ENCODE data around the gene TMEM74B.

TMEM74B gene

DNA sequence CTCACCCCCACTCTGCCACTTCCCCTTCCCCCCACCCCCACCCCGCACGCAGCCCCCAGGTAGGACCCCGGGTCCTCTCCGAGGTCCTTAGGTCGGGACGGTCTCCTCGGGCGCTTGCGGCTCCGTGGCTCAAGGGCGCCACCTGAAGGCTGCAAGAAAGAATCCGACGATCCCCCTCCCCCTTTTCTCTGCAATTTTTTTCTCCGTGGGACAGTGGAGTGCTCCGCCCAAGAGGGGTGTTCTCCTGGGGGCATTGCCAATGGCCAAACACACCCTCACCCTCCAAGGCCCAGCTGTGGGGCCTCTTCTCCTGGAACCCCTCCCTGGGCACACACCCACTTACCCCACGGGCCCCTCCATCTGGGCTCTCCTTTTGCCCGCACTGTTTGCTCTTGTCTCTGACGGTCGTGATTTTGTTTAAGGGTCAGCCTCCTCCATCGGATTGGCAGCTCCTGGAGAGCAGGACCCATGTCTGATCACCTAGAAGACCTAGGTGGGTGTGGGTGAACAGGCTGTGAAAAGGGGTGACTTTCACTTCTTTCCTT lies 1.1 kb upstream of the TMEM74B start:
- Histone ChIP-seq H3K9me3 (ENCODE audit: severe bottlenecking) (no peaks in the 10 kb centered on the region), H3K27ac (no peak overlapping the region), H3K4me3 (ENCODE audit: low read depth, low read length) (peak overlapping the region; percentile 48), H3K27me3 (ENCODE audit: insufficient read depth, low read depth, severe bottlenecking) (peaks cover 13% of the 10 kb centered on the region), H3K36me3 (no peaks in the 10 kb centered on the region)
- DNase-seq, result peak; percentile 73
- TF ChIP-seq, protein P1, sequence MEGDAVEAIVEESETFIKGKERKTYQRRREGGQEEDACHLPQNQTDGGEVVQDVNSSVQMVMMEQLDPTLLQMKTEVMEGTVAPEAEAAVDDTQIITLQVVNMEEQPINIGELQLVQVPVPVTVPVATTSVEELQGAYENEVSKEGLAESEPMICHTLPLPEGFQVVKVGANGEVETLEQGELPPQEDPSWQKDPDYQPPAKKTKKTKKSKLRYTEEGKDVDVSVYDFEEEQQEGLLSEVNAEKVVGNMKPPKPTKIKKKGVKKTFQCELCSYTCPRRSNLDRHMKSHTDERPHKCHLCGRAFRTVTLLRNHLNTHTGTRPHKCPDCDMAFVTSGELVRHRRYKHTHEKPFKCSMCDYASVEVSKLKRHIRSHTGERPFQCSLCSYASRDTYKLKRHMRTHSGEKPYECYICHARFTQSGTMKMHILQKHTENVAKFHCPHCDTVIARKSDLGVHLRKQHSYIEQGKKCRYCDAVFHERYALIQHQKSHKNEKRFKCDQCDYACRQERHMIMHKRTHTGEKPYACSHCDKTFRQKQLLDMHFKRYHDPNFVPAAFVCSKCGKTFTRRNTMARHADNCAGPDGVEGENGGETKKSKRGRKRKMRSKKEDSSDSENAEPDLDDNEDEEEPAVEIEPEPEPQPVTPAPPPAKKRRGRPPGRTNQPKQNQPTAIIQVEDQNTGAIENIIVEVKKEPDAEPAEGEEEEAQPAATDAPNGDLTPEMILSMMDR (IDR thresholded peaks at IDR 0.05; ENCODE audit: low read depth, low read length), result peak; percentile 83

DNA sequence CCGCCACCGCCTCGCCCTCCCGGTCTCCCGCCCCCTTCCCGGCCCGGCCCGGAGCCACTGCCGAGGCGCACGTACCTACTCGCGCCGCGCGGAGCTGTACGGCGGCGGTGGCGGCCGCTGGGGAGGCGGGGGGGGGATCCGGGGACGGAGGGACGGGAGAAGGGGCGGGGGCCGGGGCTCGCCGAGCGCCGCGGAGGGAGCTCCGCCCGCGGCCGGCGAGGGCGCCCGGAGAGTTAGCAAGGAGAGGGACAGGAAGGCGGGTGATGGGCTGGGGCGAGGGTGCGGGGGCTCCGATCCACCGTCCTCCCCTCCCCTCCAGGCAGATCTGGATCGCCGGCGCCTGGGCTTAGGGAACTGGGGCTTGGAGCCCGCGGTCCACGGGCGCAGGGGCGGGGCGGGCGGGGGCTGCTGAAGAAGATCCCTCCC lies 548 bp upstream of the TMEM74B start:
- TF ChIP-seq, protein P1 (IDR thresholded peaks at IDR 0.05; ENCODE audit: low read depth, low read length), result no peak
- peak; percentile 35 for DNase-seq
- Histone ChIP-seq H3K27me3 (ENCODE audit: insufficient read depth, low read depth, severe bottlenecking) (peaks cover 13% of the 10 kb centered on the region), H3K36me3 (no peaks in the 10 kb centered on the region), H3K27ac (no peak overlapping the region), H3K9me3 (ENCODE audit: severe bottlenecking) (no peaks in the 10 kb centered on the region), H3K4me3 (ENCODE audit: low read depth, low read length) (peak overlapping the region; percentile 48)

DNA sequence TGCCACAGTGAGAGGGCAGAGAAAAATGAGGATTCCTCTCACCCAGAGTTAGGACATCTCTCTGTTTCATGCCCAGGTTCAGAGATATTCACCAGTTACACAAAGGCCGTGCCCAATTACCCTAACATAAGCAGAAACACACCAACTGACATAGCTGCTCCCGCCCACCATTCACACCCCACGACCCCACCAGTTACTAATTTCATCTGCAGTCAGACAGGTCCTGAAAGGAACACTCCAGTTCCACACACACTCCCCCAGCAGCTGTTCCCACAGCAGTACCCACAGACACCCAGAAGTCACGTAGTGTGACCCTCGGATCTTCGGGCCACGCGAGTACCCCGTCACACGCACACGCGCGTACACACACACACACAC lies 532 bp downstream of the TMEM74B start:
- H3K9me3 ChIP-seq (ENCODE audit: severe bottlenecking), result no peaks in the 10 kb centered on the region
- peaks cover 13% of the 10 kb centered on the region for H3K27me3 ChIP-seq (ENCODE audit: insufficient read depth, low read depth, severe bottlenecking)
- no peak for DNase-seq
- no peak overlapping the region for H3K27ac ChIP-seq
- H3K36me3 ChIP-seq, result no peaks in the 10 kb centered on the region
- peak overlapping the region; percentile 48 for H3K4me3 ChIP-seq (ENCODE audit: low read depth, low read length)
- TF ChIP-seq, protein P1 (IDR thresholded peaks at IDR 0.05; ENCODE audit: low read depth, low read length), result no peak

DNA sequence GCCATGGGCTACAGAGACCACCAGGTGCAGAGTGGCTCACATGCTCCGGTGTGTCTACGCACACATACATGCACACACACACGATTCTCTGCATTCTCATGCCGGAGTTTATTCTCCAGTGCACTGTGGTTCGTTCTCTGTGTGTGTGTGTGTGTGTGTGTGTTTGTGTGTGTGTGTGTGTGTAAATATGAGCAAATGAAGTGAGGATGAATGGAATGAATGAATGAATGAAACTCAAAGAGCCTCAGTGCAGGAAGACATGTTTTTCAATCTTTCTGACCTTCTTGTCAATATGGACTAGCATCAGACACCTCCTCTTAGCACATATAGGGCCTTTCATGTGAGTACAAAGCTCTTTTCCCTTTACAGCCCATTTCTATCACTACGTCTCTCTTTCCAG lies 1.6 kb downstream of the TMEM74B start:
- Histone ChIP-seq H3K4me3 (ENCODE audit: low read depth, low read length) (no peak overlapping the region), H3K27me3 (ENCODE audit: insufficient read depth, low read depth, severe bottlenecking) (peaks cover 13% of the 10 kb centered on the region), H3K9me3 (ENCODE audit: severe bottlenecking) (no peaks in the 10 kb centered on the region), H3K36me3 (no peaks in the 10 kb centered on the region), H3K27ac (no peak overlapping the region)
- no peak for DNase-seq
- TF ChIP-seq, protein P1 (IDR thresholded peaks at IDR 0.05; ENCODE audit: low read depth, low read length), result no peak

DNA sequence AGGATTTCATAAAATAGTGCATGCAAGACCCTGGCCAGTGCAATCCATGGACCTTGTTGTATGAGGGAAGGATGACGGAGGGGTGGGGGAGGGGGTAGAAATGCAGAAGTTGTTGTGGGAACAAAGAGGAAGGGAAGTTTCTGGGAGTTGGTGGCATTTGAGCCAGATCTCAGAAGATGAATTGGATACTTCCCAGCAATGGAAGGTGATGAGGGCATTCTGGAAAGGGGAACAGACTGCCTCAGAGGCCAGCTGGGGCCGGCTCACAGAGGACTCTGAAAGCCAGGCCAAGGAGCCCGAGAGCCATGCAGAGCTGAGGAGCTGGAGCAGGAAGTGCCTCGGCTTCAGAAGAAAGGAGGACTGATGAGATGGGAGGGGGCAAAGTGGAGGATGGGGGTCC lies 2.7 kb downstream of the TMEM74B start:
- DNase-seq, result no peak
- TF ChIP-seq, protein P1 (IDR thresholded peaks at IDR 0.05; ENCODE audit: low read depth, low read length), result no peak

DNA sequence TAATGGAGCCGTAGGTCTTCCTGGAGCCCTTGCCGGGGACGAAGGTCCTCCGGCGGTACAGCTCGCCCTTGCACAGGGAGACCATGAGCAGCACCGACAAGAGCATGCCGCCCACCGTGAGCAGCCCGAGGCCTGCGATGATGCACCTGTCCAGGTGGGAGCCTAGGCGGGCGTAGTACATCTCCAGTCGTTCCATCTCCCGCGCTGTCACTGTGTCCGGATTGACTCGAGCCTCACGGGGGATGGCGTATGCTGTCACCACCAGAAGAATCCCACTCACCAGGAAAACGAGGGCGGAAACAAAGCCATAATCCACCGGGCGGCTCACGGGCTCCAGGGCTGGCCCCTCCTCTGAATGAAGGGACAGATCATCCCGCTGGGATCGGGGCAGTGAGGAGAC lies 3.8 kb downstream of the TMEM74B start:
- Histone ChIP-seq H3K27ac (no peak overlapping the region), H3K27me3 (ENCODE audit: insufficient read depth, low read depth, severe bottlenecking) (peaks cover 13% of the 10 kb centered on the region), H3K9me3 (ENCODE audit: severe bottlenecking) (no peaks in the 10 kb centered on the region), H3K36me3 (no peaks in the 10 kb centered on the region; the same call in 1 of the 2 replicates), H3K4me3 (ENCODE audit: low read depth, low read length) (no peak overlapping the region)
- TF ChIP-seq, protein P1 (IDR thresholded peaks at IDR 0.05; ENCODE audit: low read depth, low read length), result no peak
- no peak for DNase-seq

More for the DNA sequence above, 2.7 kb downstream of the TMEM74B start:
- Histone ChIP-seq H3K4me3 (ENCODE audit: low read depth, low read length) (no peak overlapping the region), H3K36me3 (no peaks in the 10 kb centered on the region), H3K27ac (no peak overlapping the region), H3K9me3 (ENCODE audit: severe bottlenecking) (no peaks in the 10 kb centered on the region), H3K27me3 (ENCODE audit: insufficient read depth, low read depth, severe bottlenecking) (peaks cover 13% of the 10 kb centered on the region)

Data from WERI-Rb-1 (cell line).